ENCODE measurements around the gene BRF1. TPM values are rescaled to one million over a fixed set of nuclear protein-coding genes. Genes with fewer than 3 reads are reported as not detected.

BRF1 gene
- total RNA-seq, 1 experiment from 2014 or later: 41.2 TPM

GRCh38 chr14:105213361-105213760 lies 87.4 kb downstream of the BRF1 start:
- Histone ChIP-seq H3K27me3 (ENCODE audit: insufficient read depth, low read length) (no peaks in the 10 kb centered on the region), H3K4me1 (ENCODE audit: control insufficient read depth in 1 of 2, insufficient read depth in 2 of 2, low read length in 2 of 2) (no peaks in the 10 kb centered on the region), H4K20me1 (ENCODE audit: insufficient read depth) (no peaks in the 10 kb centered on the region), H3K9ac (ENCODE audit: low read length) (no peak overlapping the region), H3K9me2 (ENCODE audit: insufficient read depth) (no peaks in the 10 kb centered on the region), H3K9me3 (ENCODE audit: control insufficient read depth in 1 of 2, insufficient read depth in 1 of 2, low read depth in 1 of 2, low read length in 2 of 2) (no peaks in the 10 kb centered on the region), H3K27ac (ENCODE audit: low read depth, low read length) (no peak overlapping the region), H3K4me2 (ENCODE audit: low read length) (no peak overlapping the region), H3K36me3 (ENCODE audit: control insufficient read depth in 1 of 2, insufficient read depth in 2 of 2, low read length in 2 of 2) (peaks cover 0 to 3% of the 10 kb centered on the region in 2 experiments; a peak in 1 of 4 replicates), H2AFZ (ENCODE audit: low read depth, low read length, poor library complexity, severe bottlenecking) (no peak overlapping the region), H3K79me2 (ENCODE audit: insufficient read depth, low read length) (no peaks in the 10 kb centered on the region), H3K4me3 (replicated peaks in 1 of 2; ENCODE audit: low read depth in 1 of 2, low read length in 2 of 2) (no peak overlapping the region)
- intact Hi-C loops (cut with micrococcal nuclease): no loop called here
- BruUV-seq (replicated peaks): no TSS peak
- DNase-seq (ENCODE audit: low read depth, low spot score) (no peak), ATAC-seq (no peak)
- ChIA-PET CTCF (no interaction called here), POLR2A (no interaction called here), RAD21 (ENCODE audit: low non-redundant PET in 1 of 2, low total read pairs in 2 of 2, uncharacterized antibody in 2 of 2, unreplicated experiment in 2 of 2) (no interaction called here)
- TF ChIP-seq POLR2AphosphoS5 (IDR thresholded peaks at IDR 0.05; ENCODE audit: low read depth, low read length) (no peak), CTCF (IDR thresholded peaks at IDR 0.05 in 2 of 3, conservative IDR thresholded peaks at IDR 0.05 in 1 of 3; ENCODE audit: borderline replicate concordance in 1 of 3, insufficient read depth in 1 of 3, low read depth in 2 of 3, low read length in 2 of 3) (no peak), EZH2 (IDR thresholded peaks at IDR 0.05) (no peak), EZH2phosphoT487 (IDR thresholded peaks at IDR 0.05; ENCODE audit: borderline replicate concordance) (no peak), POLR2A (IDR thresholded peaks at IDR 0.05; ENCODE audit: borderline replicate concordance, extremely low read depth, insufficient read depth, insufficient read length) (no peak), RAD21 (IDR thresholded peaks at IDR 0.05; ENCODE audit: low read depth) (no peak), CBX3 (IDR thresholded peaks at IDR 0.05; ENCODE audit: low read depth) (no peak), REST (IDR thresholded peaks at IDR 0.05; ENCODE audit: low read depth) (no peak), SRF (IDR thresholded peaks at IDR 0.05; ENCODE audit: low read depth) (no peak), JUND (IDR thresholded peaks at IDR 0.05) (no peak), ZNF274 (IDR thresholded peaks at IDR 0.05; ENCODE audit: low read depth, low read length) (no peak), ZFX (IDR thresholded peaks at IDR 0.05) (no peak), CEBPB (IDR thresholded peaks at IDR 0.05; ENCODE audit: low read depth) (no peak), FOSL1 (IDR thresholded peaks at IDR 0.05; ENCODE audit: low read depth) (no peak), YY1 (IDR thresholded peaks at IDR 0.05; ENCODE audit: extremely low read depth, insufficient replicate concordance, low read depth, low read length) (no peak), SIN3A (IDR thresholded peaks at IDR 0.05; ENCODE audit: low read depth) (no peak), EGR1 (IDR thresholded peaks at IDR 0.05; ENCODE audit: low read depth) (no peak), ELF1 (IDR thresholded peaks at IDR 0.05; ENCODE audit: borderline replicate concordance, low read depth) (no peak), TCF7L2 (IDR thresholded peaks at IDR 0.05; ENCODE audit: borderline replicate concordance, extremely low read depth, insufficient read depth, insufficient read length) (no peak)

Measured in HCT116 (cell line).